OCI-LY3 (cell line): ENCODE measurements around the gene MYBPHL.

Experiments
- H2AFZ ChIP-seq: fragments of 200-600, 300-600 bp; shearing (Covaris generic); 2 replicates; pipeline ENCODE4 v1.6.0; 2014; ENCODE audit warnings: antibody characterized with exemption, low read depth, low read length
- H3K27ac ChIP-seq: fragments of 200-600, 300-600 bp; sonication (generic); 2 replicates; pipeline ENCODE4 v1.5.1; 2014; ENCODE audit warnings: mild to moderate bottlenecking, low read length, moderate library complexity, mixed read lengths
- H3K27me3 ChIP-seq: fragments of 200-600, 300-600 bp; sonication (generic); 2 replicates; pipeline ENCODE4 v1.6.1; 2014; ENCODE audit warnings: low read depth, low read length, mixed read lengths
- H3K36me3 ChIP-seq: fragments of 200-600, 300-600 bp; sonication (generic); replicated peaks from 2 replicates; pipeline ENCODE3; 2014; ENCODE audit warnings: low read depth, low read length, mixed read lengths
- H3K4me1 ChIP-seq: fragments of 300-600, 200-600 bp; sonication (generic); 2 replicates; pipeline ENCODE4 v1.6.1; 2014; ENCODE audit warnings: low read length, mixed read lengths
- H3K4me2 ChIP-seq: fragments of 200-600, 300-600 bp; sonication (generic); 2 replicates; pipeline ENCODE4 v1.6.1; 2014; ENCODE audit warnings: low read length, mixed read lengths
- H3K4me3 ChIP-seq: fragments of 300-600, 200-600 bp; sonication (generic); 2 replicates; pipeline ENCODE4 v1.5.1; 2014; ENCODE audit warnings: antibody characterized with exemption, mild to moderate bottlenecking, low read length, moderate library complexity
- H3K79me2 ChIP-seq: fragments of 300-600, 200-600 bp; shearing (Covaris generic); 2 replicates; pipeline ENCODE4 v1.6.1; 2014; ENCODE audit warnings: mild to moderate bottlenecking, low read length, mixed read lengths
- H3K9ac ChIP-seq: fragments of 300-600, 200-600 bp; shearing (Covaris generic); 2 replicates; pipeline ENCODE4 v1.6.0; 2014; ENCODE audit warnings: mild to moderate bottlenecking, low read length, moderate library complexity
- H3K9me3 ChIP-seq: fragments of 200-600, 300-600 bp; shearing (Covaris generic); 2 replicates; pipeline ENCODE4 v1.6.1; 2014; ENCODE audit warnings: low read length, mixed read lengths; ENCODE audit not compliant: insufficient read depth
- H4K20me1 ChIP-seq: fragments of 200-600, 300-600 bp; sonication (generic); 2 replicates; pipeline ENCODE4 v1.6.1; 2016; ENCODE audit warnings: low read length, mixed read lengths; ENCODE audit not compliant: insufficient read depth
- EZH2phosphoT487 ChIP-seq: fragments of 200-600 bp; shearing (Covaris generic); IDR thresholded peaks from 2 replicates; pipeline ENCODE4 v1.6.1; 2018; ENCODE audit warnings: antibody characterized with exemption, mixed run types, low read depth
- TF ChIP-seq, protein P1 (sequence below): fragments of 200-600, 300-600 bp; sonication (generic); IDR thresholded peaks from 2 replicates; pipeline ENCODE4 v1.5.1; 2014; ENCODE audit warnings: antibody characterized with exemption, low read length, low read depth

MYBPHL gene

DNA sequence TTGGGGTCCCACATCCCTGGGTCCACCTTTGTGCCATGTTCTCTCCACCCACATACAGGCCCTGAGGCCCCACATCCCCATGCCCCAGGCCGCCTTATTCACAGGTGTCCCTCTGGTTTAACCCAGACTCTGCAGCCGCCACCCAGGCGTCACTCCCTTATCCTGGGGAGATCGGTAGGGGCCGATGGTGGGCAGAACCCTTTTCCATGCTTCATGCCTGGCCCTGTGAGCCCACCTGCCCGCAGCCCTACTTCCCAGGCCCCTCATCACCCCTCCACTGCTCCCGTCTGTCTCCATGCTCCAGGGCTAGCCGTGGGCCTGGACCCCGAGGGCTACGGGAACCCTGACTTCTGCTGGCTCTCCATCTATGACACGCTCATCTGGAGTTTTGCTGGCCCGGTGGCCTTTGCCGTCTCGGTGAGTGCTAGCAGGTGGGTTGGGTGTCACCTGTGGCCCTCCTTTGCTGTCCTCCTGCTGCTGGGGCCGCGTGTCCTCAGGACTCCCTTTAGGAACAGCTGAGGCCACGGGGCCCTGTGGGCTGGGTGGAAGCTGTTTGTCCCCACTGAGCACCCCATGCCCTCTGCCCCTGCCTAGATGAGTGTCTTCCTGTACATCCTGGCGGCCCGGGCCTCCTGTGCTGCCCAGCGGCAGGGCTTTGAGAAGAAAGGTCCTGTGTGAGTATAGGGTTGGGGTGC is 36.0 kb downstream of the MYBPHL start:
- H3K4me1 ChIP-seq = no peaks in the 10 kb centered on the region
- no peak overlapping the region for H3K4me2 ChIP-seq
- H3K9ac ChIP-seq = no peak overlapping the region
- H2AFZ ChIP-seq = no peak overlapping the region
- H3K27me3 ChIP-seq = no peaks in the 10 kb centered on the region
- H3K79me2 ChIP-seq = no peaks in the 10 kb centered on the region
- H3K9me3 ChIP-seq = no peaks in the 10 kb centered on the region
- no peaks in the 10 kb centered on the region for H3K36me3 ChIP-seq
- no peak overlapping the region for H3K4me3 ChIP-seq
- TF ChIP-seq, protein P1, sequence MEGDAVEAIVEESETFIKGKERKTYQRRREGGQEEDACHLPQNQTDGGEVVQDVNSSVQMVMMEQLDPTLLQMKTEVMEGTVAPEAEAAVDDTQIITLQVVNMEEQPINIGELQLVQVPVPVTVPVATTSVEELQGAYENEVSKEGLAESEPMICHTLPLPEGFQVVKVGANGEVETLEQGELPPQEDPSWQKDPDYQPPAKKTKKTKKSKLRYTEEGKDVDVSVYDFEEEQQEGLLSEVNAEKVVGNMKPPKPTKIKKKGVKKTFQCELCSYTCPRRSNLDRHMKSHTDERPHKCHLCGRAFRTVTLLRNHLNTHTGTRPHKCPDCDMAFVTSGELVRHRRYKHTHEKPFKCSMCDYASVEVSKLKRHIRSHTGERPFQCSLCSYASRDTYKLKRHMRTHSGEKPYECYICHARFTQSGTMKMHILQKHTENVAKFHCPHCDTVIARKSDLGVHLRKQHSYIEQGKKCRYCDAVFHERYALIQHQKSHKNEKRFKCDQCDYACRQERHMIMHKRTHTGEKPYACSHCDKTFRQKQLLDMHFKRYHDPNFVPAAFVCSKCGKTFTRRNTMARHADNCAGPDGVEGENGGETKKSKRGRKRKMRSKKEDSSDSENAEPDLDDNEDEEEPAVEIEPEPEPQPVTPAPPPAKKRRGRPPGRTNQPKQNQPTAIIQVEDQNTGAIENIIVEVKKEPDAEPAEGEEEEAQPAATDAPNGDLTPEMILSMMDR = no peak
- no peak for TF ChIP-seq EZH2phosphoT487
- H3K27ac ChIP-seq = no peak overlapping the region
- H4K20me1 ChIP-seq = no peaks in the 10 kb centered on the region

DNA sequence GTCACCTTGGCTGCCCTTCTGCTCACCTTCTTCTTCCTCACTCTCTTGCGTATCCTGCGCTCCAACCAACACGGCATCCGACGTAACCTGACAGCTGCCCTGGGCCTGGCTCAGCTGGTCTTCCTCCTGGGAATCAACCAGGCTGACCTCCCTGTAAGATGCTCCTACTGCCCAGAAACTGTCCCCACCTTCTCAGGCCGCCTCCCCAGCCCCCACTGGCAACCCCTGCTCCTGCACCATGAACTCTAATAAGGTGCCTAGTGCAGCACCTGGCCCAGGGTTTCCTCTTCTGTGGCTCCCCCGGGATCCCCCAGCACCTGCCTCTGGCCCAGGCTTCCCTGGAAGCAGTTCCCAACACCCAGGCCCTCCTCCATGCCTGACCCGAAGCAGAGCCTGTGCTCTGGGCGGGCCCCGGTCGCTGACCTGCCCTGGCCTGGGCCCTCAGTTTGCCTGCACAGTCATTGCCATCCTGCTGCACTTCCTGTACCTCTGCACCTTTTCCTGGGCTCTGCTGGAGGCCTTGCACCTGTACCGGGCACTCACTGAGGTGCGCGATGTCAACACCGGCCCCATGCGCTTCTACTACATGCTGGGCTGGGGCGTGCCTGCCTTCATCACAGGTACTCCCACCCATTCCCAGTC is 36.7 kb downstream of the MYBPHL start:
- no peak overlapping the region for H2AFZ ChIP-seq
- H3K4me2 ChIP-seq = no peak overlapping the region
- no peak overlapping the region for H3K27ac ChIP-seq
- no peaks in the 10 kb centered on the region for H3K79me2 ChIP-seq
- no peak overlapping the region for H3K4me3 ChIP-seq
- H3K9ac ChIP-seq = no peak overlapping the region
- H3K27me3 ChIP-seq = no peaks in the 10 kb centered on the region
- TF ChIP-seq EZH2phosphoT487 = no peak
- TF ChIP-seq, protein P1 = no peak
- H3K4me1 ChIP-seq = no peaks in the 10 kb centered on the region
- H4K20me1 ChIP-seq = no peaks in the 10 kb centered on the region
- H3K36me3 ChIP-seq = no peaks in the 10 kb centered on the region
- H3K9me3 ChIP-seq = no peaks in the 10 kb centered on the region

DNA sequence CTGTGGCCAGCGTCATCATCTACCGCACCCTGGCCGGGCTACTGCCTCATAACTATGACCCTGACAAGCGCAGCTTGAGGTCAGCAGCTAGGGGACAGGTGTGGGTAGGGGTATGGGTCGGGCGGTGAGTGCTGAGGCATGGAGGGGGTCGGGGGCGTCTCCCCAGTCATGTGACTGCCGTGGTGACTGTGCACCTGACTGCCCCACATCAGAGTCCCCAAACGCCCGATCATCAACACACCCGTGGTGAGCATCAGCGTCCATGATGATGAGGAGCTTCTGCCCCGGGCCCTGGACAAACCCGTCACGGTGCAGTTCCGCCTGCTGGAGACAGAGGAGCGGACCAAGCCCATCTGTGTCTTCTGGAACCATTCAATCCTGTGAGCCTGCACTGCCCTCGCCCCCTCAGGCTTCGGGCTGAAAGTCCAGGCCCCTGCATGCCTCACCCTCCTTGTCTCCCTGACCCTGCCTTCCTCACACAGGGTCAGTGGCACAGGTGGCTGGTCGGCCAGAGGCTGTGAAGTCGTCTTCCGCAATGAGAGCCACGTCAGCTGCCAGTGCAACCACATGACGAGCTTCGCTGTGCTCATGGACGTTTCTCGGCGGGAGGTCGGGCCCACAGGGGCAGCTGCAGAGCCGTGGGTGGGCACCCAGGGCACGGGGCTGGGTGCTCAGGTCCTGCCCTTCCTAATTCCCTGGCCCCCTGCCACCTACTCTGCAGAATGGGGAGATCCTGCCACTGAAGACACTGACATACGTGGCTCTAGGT is 37.4 kb downstream of the MYBPHL start:
- TF ChIP-seq, protein P1 = no peak
- TF ChIP-seq EZH2phosphoT487 = no peak
- H3K4me1 ChIP-seq = no peaks in the 10 kb centered on the region
- no peaks in the 10 kb centered on the region for H3K27me3 ChIP-seq
- H3K9ac ChIP-seq = no peak overlapping the region
- H4K20me1 ChIP-seq = no peaks in the 10 kb centered on the region
- no peak overlapping the region for H3K4me2 ChIP-seq
- H3K36me3 ChIP-seq = no peaks in the 10 kb centered on the region
- no peaks in the 10 kb centered on the region for H3K9me3 ChIP-seq
- no peaks in the 10 kb centered on the region for H3K79me2 ChIP-seq
- H2AFZ ChIP-seq = no peak overlapping the region
- H3K4me3 ChIP-seq = no peak overlapping the region
- H3K27ac ChIP-seq = no peak overlapping the region
